ENCODE measurements around the gene CARD9.

DNA sequence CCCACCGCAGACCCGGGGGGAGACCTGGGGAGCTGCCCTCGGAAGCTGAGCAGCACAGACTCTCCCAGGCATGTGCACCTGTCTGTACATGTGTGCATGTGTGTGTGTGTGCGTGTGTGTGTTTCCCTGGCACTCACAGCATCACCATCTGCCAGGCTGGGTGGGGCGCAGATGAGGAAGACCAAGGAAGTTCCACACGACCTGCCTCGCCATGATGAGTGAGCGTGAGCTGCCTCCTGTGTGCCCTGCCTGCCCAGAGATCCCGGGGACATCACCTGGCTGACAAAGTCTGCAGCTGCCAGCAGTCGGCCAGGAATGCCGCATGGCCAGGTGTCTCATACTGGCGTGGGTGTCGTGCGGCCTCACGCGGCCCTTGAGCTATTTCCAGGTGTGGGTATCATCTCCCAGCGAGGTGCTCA is 50.1 kb downstream of the CARD9 start:
- TF ChIP-seq POLR2A (IDR thresholded peaks at IDR 0.05; ENCODE audit: control extremely low read depth in 1 of 2, low read depth in 2 of 2, low read length in 2 of 2) (no peak), JUND (IDR thresholded peaks at IDR 0.05; ENCODE audit: low read length) (no peak), RFX5 (IDR thresholded peaks at IDR 0.05; ENCODE audit: borderline replicate concordance, low read depth, low read length) (no peak), POLR2AphosphoS5 (IDR thresholded peaks at IDR 0.05; ENCODE audit: low read depth, low read length) (no peak), YY1 (IDR thresholded peaks at IDR 0.05; ENCODE audit: low read depth, low read length) (no peak), SRF (IDR thresholded peaks at IDR 0.05; ENCODE audit: low read depth, low read length) (no peak), GABPA (IDR thresholded peaks at IDR 0.05; ENCODE audit: borderline replicate concordance, insufficient read depth, low read length) (no peak), CBX8 (IDR thresholded peaks at IDR 0.05; ENCODE audit: borderline replicate concordance, low read depth, low read length) (no peak), EZH2 (IDR thresholded peaks at IDR 0.05; ENCODE audit: low read depth, low read length, severe bottlenecking) (no peak)
- TF ChIP-seq, protein P1, sequence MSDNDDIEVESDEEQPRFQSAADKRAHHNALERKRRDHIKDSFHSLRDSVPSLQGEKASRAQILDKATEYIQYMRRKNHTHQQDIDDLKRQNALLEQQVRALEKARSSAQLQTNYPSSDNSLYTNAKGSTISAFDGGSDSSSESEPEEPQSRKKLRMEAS (IDR thresholded peaks at IDR 0.05) = no peak
- TF ChIP-seq, protein P2, sequence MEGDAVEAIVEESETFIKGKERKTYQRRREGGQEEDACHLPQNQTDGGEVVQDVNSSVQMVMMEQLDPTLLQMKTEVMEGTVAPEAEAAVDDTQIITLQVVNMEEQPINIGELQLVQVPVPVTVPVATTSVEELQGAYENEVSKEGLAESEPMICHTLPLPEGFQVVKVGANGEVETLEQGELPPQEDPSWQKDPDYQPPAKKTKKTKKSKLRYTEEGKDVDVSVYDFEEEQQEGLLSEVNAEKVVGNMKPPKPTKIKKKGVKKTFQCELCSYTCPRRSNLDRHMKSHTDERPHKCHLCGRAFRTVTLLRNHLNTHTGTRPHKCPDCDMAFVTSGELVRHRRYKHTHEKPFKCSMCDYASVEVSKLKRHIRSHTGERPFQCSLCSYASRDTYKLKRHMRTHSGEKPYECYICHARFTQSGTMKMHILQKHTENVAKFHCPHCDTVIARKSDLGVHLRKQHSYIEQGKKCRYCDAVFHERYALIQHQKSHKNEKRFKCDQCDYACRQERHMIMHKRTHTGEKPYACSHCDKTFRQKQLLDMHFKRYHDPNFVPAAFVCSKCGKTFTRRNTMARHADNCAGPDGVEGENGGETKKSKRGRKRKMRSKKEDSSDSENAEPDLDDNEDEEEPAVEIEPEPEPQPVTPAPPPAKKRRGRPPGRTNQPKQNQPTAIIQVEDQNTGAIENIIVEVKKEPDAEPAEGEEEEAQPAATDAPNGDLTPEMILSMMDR (IDR thresholded peaks at IDR 0.05; ENCODE audit: control extremely low read depth in 1 of 3, insufficient read depth in 1 of 3, low read depth in 1 of 3, low read length in 3 of 3) = no peak
- TF ChIP-seq, protein P3, sequence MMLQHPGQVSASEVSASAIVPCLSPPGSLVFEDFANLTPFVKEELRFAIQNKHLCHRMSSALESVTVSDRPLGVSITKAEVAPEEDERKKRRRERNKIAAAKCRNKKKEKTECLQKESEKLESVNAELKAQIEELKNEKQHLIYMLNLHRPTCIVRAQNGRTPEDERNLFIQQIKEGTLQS (IDR thresholded peaks at IDR 0.05; ENCODE audit: insufficient read depth, low read depth, low read length) = no peak
